GM21717 (cell line): Measurements from ENCODE around the gene NPFFR1.
A peak's percentile ranks its signal among the peaks of the same experiment; 100 is the strongest.

Experiments used
- ATAC-seq: cut with Tn5 transposase; IDR thresholded peaks from one replicate; pipeline ENCODE4 v1.9.1; 2021; ENCODE audit warnings: mild to moderate bottlenecking, moderate library complexity; ENCODE audit not compliant: unreplicated experiment

The NPFFR1 gene, protein sequence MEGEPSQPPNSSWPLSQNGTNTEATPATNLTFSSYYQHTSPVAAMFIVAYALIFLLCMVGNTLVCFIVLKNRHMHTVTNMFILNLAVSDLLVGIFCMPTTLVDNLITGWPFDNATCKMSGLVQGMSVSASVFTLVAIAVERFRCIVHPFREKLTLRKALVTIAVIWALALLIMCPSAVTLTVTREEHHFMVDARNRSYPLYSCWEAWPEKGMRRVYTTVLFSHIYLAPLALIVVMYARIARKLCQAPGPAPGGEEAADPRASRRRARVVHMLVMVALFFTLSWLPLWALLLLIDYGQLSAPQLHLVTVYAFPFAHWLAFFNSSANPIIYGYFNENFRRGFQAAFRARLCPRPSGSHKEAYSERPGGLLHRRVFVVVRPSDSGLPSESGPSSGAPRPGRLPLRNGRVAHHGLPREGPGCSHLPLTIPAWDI

DNA sequence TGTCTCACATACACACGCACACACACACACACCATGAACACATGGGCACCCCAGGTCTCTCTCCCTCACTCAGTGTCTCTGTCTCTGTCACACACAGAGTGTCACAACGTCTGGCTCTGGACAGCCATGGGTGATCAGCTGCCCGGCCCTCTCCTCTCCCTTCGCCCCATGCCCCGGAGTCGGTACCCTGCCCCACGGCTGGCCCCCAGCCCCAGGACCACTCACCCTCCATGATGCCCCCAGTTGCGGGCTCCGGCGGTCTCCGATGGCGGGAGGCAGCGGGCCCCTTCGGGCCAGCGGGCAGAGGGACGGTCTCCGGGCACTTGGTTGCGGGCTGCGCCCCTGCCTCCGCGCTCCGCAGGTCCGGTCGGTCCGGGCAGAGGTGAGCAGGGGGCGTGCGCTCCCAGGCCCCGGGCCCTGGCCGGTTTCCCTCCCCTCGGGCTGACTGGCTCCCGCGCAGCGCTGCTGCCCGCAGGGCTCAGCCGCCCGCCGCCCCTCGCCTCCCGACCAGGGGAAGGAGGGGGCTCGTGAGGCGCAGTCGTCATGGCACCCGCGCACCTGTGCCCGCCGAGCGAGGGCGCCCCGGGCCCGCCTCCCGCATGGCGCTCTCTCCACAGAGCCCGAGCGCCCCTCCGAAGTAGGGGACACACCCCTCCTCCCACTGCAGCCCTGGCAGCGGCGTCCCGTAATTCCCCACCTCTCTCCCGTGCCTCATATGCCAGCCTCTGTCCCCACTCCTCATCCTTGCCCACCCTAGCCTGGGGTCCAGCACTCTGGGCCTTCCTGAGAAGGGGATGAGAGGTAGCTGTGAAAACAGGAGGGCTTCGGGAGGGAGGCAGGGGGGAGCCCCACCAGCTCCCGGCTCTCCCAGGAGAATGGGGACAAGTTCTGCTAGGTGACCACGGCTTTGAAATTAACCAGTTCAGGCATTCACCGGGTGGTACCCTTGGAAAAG, at the start of gene NPFFR1:
Gene NPFFR1 (minus strand): TSS at position 560 of the 955 bp plus-strand sequence. CDS start 328 bp downstream, at position 232.
- no peak for ATAC-seq

DNA sequence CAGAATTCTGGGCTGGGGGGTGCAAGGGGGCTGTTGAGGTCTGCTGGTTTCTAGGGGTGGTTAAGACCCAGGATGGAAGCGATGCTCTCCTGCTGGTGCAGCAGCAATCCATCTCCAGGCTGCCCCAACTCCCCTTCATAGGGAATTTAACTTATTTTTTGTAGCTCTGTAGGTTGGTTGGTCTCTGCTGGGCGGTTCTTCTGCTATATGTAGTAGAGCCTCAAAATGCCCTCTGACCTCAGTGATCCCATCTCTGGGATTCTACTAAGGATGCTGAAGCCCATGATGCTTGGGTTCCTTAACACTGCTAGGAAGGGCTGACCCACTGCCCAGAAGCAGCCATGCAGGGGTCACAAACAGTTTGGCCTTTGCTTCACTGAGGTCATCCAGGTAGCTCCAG, 49.5 kb upstream of the NPFFR1 start:
- ATAC-seq: no peak

DNA sequence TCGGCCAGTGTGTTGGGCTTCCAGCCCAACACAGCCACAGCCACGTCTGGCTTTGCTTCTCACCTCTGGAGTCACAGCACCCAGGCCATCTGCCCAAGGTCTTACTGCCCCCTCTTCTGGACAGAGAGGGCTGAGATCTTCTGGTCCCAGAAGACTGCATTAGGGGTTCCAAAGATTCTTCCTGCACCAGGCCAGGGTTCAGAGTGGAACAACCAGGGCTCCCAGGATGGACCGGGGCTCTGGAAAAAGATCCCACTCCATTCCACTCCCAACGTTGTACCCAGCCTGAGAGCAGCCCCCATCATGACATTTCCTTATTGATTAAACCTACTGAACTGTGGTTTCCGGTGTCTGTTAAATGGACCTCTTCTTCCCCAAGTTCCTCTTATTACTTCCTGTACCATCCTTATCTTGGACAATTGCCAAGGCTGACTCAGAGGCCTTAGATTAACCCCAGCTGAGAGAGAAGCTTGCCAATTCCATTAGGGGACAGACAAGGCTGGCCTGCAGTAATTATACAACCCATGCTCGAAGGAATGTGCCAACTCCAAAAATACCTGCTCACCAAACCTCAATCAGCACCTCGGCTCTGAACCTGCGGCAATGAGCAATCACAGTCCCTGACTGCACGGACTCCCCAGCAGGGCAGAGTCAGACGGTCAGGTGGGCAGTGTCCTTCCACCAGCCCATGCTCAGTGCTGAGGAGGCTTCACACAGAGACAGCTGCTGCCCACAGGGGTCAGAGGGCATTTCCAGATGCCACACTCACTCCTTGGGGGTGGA, 47.9 kb upstream of the NPFFR1 start:
- peak; percentile 72 for ATAC-seq

- no peak for ATAC-seq
Observed at GRCh38 chr10:70331160-70331485, 47.3 kb upstream of the NPFFR1 start.

DNA sequence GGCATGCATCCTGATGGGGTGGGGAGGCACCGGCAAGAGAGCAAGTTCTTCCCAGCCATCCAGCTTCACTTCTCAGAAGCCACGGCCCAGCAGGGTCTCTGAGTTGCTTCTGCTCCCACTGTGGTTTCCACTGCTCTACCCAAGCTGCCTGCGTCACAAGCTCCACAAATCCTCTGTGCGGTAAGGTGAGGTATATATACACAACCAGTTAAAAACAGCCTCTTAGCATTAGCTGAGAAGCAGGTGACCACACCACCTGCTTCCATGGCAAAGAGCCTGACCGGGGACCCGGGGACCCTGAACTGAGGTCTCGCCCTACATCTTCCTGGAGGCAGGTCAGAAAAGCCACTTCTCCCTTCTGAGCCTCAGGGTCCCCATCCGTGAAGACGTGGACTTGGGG, 46.9 kb upstream of the NPFFR1 start:
- ATAC-seq: no peak

DNA sequence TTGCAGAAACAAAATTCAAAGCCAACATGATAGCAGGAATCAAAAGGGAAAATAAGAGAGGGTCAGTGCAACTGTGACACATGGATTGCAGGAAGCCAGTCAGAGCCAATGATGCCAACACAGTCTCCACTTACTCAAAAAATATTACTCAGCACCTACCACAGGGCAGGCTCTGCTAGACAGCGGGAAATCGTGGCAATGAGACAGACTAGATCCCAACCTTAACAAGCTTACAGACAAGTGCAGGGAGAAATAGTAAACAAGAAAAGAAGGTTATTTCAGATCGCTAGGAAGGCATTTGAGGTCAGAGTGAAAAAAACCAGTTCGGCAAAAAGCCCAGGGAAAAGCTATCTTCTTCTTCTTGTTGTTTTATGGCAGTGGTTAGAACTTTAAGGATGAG, 45.2 kb upstream of the NPFFR1 start:
- ATAC-seq: no peak

DNA sequence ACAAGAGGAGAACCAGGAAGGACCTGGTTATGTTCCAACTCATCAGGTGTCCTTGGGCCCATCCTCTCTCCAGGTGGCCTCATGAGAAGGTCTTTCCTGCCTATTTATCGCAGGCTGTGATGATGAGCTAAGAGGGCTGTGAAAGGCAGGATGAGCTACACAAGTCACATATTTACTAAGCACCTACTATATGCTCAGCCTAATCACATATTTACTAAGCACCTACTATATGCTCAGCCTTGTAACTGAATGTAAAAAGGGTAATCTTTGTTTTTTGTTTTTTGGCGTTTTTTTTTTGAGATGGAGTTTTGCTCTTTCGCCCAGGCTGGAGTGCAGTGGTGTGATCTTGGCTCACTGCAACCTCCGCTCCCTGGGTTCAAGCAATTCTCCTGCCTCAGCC, 44.2 kb upstream of the NPFFR1 start:
- no peak for ATAC-seq

GRCh38 chr10:70324951-70325781, 41.4 kb upstream of the NPFFR1 start:
- ATAC-seq: peak; percentile 13

GRCh38 chr10:70324339-70324861, 40.6 kb upstream of the NPFFR1 start:
- peak; percentile 55 for ATAC-seq

GRCh38 chr10:70323697-70324338, 40.0 kb upstream of the NPFFR1 start:
- no peak for ATAC-seq

DNA sequence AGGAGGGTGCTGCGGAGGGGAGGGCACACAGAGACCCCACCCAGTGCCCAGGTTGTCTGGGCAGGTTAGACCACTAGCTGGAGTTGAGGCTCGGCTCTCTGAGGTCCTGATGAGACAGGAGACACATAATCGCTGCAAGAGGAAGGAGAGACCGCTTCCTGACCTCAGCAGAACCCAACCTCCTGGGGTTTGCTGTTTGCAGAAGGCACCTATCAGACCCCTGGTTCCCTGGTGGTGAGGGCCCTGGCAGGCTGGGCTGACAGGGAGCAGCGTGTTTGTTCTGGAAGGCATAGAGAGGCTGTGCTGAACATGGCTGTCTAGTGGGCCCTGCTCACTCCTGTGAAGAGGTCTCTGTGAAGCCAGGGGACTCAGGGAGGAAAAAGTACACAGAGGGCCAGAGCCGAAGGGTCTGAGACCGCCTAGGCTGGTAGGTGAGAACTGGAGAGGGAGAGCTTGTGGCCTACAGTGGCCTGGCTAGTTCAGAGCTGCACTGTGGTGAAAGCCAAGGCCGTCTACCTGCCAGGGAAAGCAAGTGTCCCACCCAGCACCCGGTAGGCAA, 39.4 kb upstream of the NPFFR1 start:
- ATAC-seq: no peak

DNA sequence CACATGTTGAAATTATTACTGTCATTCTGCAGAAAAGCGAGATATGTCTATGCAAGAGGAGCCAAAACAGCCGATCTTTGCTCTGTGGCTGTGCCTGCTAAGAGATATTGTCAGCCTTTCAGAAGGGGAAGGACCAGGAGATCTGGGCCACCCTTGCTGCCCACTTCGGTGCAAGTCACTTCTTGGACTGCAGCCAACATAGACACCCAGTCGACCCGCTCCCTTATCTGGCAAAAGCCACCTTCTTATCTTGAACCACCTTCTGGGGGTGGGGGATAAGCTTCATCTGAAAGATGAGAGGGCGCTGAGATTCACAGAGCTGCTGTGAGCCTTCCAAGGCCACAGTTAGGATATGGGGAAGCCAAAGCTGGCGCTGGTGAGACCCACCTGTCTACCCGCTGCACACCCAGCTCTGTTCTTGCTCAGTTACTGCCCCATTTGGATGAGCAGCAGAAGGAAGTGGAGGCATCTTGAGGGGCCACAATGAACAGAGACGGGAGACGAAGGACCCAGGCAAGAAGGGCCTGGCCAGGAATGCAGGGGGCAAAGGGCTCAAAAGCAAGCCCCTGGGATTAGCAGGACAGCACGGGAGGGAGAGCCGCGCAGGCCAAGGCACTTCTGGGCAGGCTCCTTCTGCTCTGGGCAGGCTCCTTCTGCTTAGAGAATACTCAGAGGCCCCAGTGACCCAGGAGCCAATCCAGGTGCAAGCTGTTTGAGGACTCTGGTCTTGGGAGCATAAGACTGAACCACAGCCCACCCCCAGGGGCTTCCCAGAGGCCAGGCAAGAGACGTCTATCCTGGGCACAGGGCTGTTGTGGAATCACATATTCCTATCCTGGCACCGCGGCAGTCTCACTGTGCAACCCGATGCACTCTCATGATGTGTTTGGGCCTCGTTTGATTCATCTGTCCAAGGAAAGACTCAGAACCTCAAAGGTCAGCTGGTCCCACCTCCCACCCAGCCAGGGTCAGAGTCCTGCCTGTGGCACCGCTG, 38.4 kb upstream of the NPFFR1 start:
- ATAC-seq: no peak

- no peak for ATAC-seq
Observed at GRCh38 chr10:70321233-70321632, 37.4 kb upstream of the NPFFR1 start.

GRCh38 chr10:70320751-70321150, 36.9 kb upstream of the NPFFR1 start:
- no peak for ATAC-seq

GRCh38 chr10:70319824-70320223, 36.0 kb upstream of the NPFFR1 start:
- no peak for ATAC-seq

- no peak for ATAC-seq
Observed at GRCh38 chr10:70319183-70319582, 35.4 kb upstream of the NPFFR1 start.

DNA sequence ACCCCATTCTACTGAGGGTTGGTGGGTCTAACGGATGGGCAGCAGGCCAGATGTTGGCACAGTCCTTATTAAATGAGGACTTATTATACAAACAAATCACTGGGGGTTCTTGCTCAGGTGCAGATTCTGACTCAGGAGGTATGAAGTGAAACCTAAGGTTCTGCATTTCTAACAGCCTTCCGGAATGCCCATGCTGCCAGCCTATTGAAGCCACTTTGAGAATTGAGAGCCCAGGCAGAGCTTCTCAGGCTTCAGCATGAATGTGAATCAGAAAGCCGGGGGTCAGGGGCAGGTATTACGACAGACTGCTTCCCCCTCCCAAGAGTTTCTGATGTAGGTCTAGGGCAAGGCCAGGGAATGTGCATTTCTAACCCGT, 34.1 kb upstream of the NPFFR1 start:
- no peak for ATAC-seq
